Lower lobe of right lung (tissue), 2 donors: ENCODE results near the gene KCNJ12. TPM values are rescaled to one million over a fixed set of nuclear protein-coding genes. Genes with fewer than 3 reads are reported as not detected.
A peak's percentile ranks its signal among the peaks of the same experiment; 100 is the strongest.

Experiments used
- ATAC-seq, 2 donors: fragments of 200-7000 bp; cut with Tn5 transposase; one replicate each; pipeline ENCODE4 v1.9.1; 2020 to 2022; ENCODE audit warnings: mild to moderate bottlenecking in 2 of 2, moderate library complexity in 2 of 2
- DNase-seq: peaks from one replicate; pipeline ENCODE4 v3.0.0-alpha.2; 2020
- H3K27ac ChIP-seq: fragments of 200-600 bp; one replicate; pipeline ENCODE4 v1.8.0; 2022
- H3K27me3 ChIP-seq: fragments of 200-600 bp; one replicate; pipeline ENCODE4 v1.8.0; 2022; ENCODE audit warnings: low read depth
- H3K36me3 ChIP-seq: fragments of 200-600 bp; one replicate; pipeline ENCODE4 v1.8.0; 2022; ENCODE audit warnings: mild to moderate bottlenecking
- H3K4me1 ChIP-seq: fragments of 200-600 bp; one replicate; pipeline ENCODE4 v1.8.0; 2022
- H3K4me3 ChIP-seq: fragments of 200-600 bp; one replicate; pipeline ENCODE4 v1.8.0; 2022; ENCODE audit warnings: mild to moderate bottlenecking
- H3K9me3 ChIP-seq: fragments of 200-600 bp; one replicate; pipeline ENCODE4 v1.8.0; 2022
- CTCF ChIP-seq: fragments of 200-600 bp; IDR thresholded peaks from one replicate; pipeline ENCODE4 v1.8.0; 2022; ENCODE audit warnings: antibody characterized with exemption, mild to moderate bottlenecking
- intact Hi-C: fragments of 100-400 bp; cut with DNase I; formaldehyde crosslinking; loops from one replicate; pipeline ENCODE4 v1.11.0; 2022
- total RNA-seq: library from RNA; stranded (reverse); fragmentation: NEBNext Ultra II Directional; extraction: Animal tissue kit (Norgen Biotek cat#: 25700); gene quantifications from one replicate; pipeline ENCODE4 v1.2.1, GENCODE V29; 2021
- donor health status: DM: no; HTN: yes; CAD: no; lungs with severe emphysema.

The KCNJ12 gene
- total RNA-seq, 1 donor from 2014 or later: 1.9 TPM

- Histone ChIP-seq H3K27ac (no peak overlapping the region), H3K36me3 (no peaks in the 10 kb centered on the region), H3K27me3 (peaks cover 8% of the 10 kb centered on the region), H3K4me1 (peaks cover 12% of the 10 kb centered on the region), H3K9me3 (no peaks in the 10 kb centered on the region), H3K4me3 (peak overlapping the region; percentile 19)
- no peak for DNase-seq
- ATAC-seq: peak; percentile 21 to 29
- intact Hi-C loops: no loop called here
- no peak for TF ChIP-seq CTCF
These were observed 87.7 kb downstream of the KCNJ12 start for GRCh38 chr17:21463779-21464407.

- H3K9me3 ChIP-seq: no peaks in the 10 kb centered on the region
- DNase-seq (no peak), ATAC-seq (no peak)
- no peak overlapping the region for H3K4me3 ChIP-seq
- peaks cover 8% of the 10 kb centered on the region for H3K27me3 ChIP-seq
- no peaks in the 10 kb centered on the region for H3K36me3 ChIP-seq
- intact Hi-C loops: no loop called here
- H3K27ac ChIP-seq: no peak overlapping the region
- no peak for TF ChIP-seq CTCF
- peaks cover 12% of the 10 kb centered on the region for H3K4me1 ChIP-seq
These were observed 88.5 kb downstream of the KCNJ12 start for GRCh38 chr17:21464611-21465021.

GRCh38 chr17:21466550-21466949 is 90.4 kb downstream of the KCNJ12 start:
- Histone ChIP-seq H3K4me3 (no peak overlapping the region), H3K36me3 (no peaks in the 10 kb centered on the region), H3K27ac (no peak overlapping the region), H3K27me3 (peaks cover 8% of the 10 kb centered on the region), H3K4me1 (peaks cover 12% of the 10 kb centered on the region), H3K9me3 (no peaks in the 10 kb centered on the region)
- ATAC-seq (no peak), DNase-seq (no peak)
- no peak for TF ChIP-seq CTCF
- intact Hi-C loops: no loop called here

GRCh38 chr17:21467196-21467595 is 91.0 kb downstream of the KCNJ12 start:
- ATAC-seq: no peak
- no peak for TF ChIP-seq CTCF

GRCh38 chr17:21467739-21468490 is 91.8 kb downstream of the KCNJ12 start:
- TF ChIP-seq CTCF: no peak
- intact Hi-C loops: no loop called here
- DNase-seq (no peak), ATAC-seq (no peak)
- Histone ChIP-seq H3K4me1 (peaks cover 11% of the 10 kb centered on the region), H3K36me3 (no peaks in the 10 kb centered on the region), H3K4me3 (no peak overlapping the region), H3K27ac (no peak overlapping the region), H3K9me3 (no peaks in the 10 kb centered on the region), H3K27me3 (peaks cover 8% of the 10 kb centered on the region)

More at GRCh38 chr17:21467196-21467595, 91.0 kb downstream of the KCNJ12 start:
- no peak overlapping the region for H3K4me3 ChIP-seq
- H3K9me3 ChIP-seq: no peaks in the 10 kb centered on the region
- H3K27ac ChIP-seq: no peak overlapping the region
- H3K27me3 ChIP-seq: peaks cover 8% of the 10 kb centered on the region
- no peaks in the 10 kb centered on the region for H3K36me3 ChIP-seq
- peaks cover 12% of the 10 kb centered on the region for H3K4me1 ChIP-seq
- DNase-seq: no peak
- intact Hi-C loops: no loop called here

Other genes starting within 250 kb of the KCNJ12 start
- 20.9 TPM for gene DHRS7B, start 249.4 kb upstream of the KCNJ12 start, total RNA-seq
- gene TMEM11, start 162.2 kb upstream of the KCNJ12 start, total RNA-seq: 20.2 TPM
- 15.7 TPM for gene NATD1, start 122.9 kb upstream of the KCNJ12 start, total RNA-seq
- gene MAP2K3, start 91.6 kb upstream of the KCNJ12 start, total RNA-seq: 55.2 TPM